NCI-H187 (cell line): ENCODE measurements around the gene MACROD2.

Experiments
- DNase-seq, 2 experiments: peaks; one replicate each; lab custom pipeline; 2025; lab: John Stamatoyannopoulos, UW

MACROD2 gene

DNA sequence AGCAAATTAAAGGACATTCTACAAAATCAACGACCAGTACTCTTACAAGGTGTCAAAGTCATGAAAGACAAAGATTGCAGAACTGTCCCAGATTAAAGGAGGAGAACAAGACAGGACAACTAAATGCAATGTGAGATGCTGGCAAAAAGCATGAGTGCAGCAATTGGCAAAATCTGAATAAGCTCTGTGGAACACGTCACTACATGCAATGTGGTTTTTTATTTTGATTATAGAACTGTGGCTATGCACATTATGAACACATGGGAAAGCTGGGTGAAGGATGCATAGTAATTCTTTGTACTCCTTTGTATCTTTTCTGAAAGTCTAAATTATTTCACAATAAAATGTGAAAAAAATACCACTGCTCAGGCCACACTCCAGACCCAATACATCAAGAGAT is 2068.6 kb downstream of the MACROD2 start:
- no peak for DNase-seq

DNA sequence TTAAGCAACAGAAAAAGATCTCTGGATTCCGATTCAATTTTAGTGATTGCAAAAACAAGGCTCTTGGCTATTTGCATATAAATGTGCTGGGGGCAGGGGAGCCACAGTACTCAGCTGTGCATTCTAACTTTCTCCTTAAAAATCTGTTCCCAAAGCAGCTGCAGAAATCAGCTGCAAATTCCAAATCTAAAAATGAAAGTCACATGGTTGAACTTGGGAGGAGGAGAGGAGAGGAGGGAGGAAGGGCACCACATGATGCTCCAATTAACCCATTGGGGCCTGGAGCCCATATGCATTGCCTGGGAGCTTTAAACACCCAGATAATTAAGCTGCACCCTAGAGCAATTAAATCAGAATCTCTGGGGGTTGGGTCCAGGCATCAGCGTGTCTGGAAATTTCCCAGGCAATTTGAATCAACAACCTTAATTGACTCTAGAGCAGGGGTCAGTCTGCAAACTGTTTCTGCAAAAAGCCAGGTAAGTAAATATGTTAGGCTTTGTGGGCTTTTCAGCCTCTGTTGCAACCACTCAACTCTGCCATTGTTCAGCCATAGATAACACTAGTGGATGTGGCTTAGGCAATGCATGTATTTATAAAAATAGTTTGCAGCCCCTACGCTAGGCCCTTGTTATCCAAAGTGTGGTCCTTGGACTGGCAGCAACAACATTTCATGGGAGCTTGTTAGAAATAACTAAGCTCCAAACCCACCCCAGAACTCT is 2069.8 kb downstream of the MACROD2 start:
- DNase-seq, result no peak

- DNase-seq, result no peak
These were observed 2071.3 kb downstream of the MACROD2 start for GRCh38 chr20:16066571-16066970.

DNA sequence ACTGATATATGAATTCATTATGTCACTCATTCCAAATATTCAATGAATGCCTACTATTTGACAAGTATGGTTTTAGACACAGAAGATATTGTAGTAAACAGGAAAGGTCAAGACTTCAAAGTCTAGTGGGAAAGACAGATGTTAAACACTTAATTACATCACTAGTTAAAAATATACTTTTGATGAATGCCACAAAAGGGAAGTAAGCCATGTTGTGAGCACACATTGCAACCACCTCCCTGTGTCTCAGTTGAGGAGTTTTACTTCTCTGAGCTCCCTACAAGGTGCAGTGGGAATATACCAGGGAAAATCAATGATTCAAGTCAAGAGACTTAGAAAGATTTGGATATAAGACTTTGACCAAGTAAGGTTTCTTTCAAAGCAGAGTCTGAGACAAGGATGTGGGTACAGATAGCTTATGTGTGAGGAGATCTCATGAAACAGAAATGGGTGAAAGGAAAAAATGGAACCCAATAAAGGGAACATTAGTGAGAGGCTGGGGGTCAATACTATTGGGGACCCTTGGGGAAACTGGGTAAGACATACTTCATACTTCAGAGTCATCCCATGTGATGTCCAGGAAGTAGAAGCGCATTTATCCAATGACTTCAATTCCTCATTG is 2074.2 kb downstream of the MACROD2 start:
- no peak for DNase-seq

DNA sequence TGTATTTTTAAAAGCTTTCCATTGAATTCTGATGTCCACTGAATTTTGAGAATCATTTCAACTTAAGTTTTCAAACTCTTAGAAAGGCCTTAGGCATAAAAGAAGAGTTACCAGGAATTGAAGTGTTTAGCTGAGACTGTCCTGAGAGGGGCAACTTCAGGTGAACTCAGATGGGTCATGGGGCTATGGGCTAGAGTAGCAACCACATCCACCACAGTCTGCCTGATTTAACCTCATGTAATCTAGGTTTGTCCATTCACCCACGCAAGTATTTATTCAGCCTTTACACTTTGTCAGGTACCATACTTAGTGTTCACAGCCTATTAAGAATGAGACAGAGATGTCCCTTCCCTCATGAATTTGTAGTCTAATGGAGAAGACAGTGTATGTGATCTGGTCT is 2076.9 kb downstream of the MACROD2 start:
- no peak for DNase-seq

DNA sequence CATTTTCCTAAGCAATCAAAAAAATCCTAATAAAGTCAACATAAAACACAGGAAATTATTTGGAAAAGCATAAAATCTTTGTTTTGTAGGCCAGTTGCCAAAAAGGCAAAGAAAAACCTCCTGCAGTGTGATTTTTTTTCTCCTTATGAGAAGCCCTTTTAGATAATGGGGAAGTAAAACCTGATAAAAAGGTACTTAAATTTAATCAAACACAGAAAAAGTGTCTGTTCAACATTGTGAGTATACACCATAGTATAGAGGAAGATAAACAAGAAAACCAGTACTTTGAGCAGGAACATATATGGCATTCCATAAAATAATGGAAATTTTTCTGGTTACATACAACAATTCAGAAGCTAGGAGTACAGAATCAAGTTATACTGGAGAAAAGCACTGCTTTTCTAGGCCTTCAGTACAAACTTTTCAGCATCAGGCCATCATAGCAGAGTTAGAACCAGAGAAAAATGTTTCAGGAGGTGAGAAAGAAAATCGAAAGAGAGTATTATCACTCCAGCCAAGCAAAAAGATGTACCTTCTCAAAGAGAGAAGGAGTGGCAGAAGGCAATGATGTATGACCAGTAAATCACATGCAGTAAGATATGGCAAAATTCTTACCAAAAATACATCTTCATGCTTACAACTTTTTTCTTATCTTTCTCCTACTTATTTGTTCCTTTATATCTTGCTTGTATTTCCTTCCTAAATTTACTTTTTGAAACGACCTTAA is 2083.0 kb downstream of the MACROD2 start:
- no peak for DNase-seq

GRCh38 chr20:16081421-16081820 is 2086.1 kb downstream of the MACROD2 start:
- no peak for DNase-seq

GRCh38 chr20:16082051-16082550 is 2086.8 kb downstream of the MACROD2 start:
- no peak for DNase-seq

DNA sequence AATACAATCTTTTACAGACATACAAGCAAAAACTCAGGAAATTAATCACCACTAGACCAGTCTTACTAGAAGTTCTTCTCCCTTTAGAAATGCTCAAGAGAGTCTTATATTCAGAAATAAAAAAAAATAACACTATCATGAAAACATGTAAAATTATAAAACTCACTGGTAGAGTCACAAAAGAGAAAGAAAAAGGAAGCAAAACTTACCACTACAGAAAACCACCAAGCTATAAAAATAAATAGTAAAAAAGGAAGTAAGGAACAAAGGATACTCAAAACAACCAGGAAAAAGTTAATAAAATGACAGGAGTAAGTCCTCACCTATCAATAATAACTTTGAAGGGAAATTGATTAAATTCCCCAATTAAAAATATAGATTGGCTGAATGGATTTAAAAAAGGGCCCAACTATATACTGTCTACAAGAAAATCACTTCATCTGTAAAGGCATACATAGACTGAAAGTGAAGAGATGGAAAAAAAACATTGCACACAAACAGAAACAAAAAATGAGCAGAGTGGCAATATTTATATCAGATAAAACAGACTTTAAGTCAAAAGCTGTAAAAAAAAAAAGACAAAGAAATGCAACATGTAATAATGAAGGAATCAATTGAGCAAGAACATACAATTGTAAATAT is 2088.4 kb downstream of the MACROD2 start:
- no peak for DNase-seq

GRCh38 chr20:16095226-16095625 is 2099.9 kb downstream of the MACROD2 start:
- no peak for DNase-seq

DNA sequence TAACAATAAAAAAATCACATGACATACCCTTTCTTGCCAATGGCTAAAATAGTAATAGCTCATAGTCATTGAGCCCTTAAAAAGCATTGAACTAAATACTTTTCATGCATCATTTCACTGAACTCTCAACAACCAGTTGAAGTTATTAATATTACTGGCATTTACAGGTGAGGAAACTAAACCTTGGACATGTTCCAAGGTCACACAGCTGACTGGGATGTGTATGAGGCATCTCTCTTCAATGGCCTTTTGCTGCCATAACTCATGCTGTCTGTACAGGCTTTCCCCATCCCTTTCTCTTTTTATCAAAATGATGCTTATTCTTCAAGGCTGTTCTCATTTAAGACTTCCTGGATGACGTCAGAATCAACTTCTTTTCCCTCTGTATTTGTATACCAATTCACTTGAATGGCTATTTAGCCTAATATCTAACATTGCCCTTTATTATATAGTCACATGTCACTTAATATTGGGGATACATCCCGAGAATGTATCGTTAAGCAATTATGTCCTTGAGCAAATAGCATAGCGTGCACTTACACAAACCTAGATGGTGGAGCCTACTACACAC is 2101.5 kb downstream of the MACROD2 start:
- no peak for DNase-seq

DNA sequence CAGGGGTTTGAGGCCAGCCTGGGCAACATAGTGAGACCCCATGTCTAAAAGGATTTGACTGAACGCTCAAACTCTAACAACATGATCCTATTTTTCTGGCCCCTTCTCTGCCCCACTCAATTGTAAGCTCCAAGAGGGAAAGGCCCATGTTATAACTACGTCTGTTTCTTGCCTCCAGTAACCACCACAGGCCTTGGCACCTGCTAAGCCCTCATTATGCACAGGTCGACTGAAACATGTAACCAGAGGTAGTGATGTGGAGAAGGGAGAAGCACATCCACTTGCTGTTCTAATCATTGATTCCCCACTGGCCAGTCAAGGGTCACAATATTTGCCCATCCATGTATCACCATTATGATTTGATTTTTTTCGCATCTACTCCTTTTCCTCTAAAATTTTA is 2102.5 kb downstream of the MACROD2 start:
- DNase-seq, result no peak

DNA sequence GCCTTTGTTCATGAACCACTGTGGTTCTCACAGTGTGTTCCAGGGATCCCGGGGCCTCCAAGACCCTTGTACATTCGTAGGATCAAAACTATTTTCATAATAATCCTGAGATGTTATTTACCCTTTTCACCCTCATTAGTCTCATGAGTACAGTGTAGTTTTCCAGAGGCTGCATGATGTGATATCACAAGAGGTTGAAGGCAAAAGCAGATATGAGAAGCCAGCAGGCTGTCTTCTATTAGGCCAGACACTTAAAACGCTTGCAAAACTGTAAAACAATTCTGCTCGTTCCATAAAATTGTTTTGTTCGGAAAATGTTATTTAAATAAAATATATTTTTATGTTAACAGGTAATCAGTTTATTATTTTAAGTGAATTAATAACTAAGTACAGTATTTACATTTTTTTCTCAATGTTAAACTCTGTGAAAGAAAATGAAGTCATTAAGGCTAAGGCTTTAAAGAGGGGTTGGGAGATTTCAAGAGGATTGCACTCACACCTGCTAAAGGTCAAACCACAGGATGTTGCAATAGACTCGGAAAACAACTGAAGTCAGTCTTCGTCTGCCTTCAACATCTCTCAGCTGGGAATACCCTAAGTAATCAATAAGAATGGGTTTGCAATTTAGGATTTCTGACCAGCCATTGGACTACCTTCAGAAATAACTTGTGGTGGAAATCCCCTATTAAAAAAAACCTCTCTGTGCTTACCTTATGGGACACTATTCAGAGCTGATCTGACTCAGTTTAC is 2103.7 kb downstream of the MACROD2 start:
- DNase-seq, result no peak

DNA sequence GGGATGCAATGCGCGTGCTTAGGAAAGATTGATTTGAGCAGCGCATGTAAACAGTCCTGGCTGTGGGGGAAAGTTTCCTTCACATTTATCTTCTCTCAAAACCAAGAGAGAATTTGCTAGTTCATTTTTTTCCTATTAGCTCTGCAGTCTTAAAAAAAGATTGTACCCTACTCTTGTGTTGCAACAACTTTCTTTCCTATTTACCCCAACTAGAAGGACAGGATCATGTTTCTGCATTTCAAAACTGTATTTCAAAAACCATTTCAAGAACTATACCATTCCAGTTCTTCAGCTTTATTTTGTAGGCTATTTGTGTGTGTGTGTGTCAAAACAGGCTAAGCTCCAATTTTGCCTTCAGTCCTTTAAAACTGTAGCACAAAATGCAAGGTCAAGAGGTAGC is 2104.8 kb downstream of the MACROD2 start:
- DNase-seq, result no peak

DNA sequence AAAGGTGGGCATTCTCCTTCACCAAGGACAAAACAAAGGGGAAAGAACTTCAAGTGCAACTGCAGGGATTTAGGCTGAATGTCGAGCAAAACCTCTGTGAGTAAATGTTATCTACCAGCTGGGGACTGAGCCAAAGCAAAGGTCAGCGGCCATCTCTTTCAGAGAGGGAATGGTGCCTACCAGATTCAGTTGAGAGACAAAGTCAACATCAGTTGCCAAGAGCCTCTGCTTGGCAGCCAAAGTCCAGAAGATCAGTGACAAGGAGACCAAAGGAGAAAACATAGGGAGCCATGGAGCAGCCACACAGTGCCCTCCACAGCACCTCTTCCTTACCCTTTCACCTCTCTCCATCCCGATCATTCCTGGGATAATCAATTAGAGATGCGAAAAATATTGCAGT is 2105.5 kb downstream of the MACROD2 start:
- DNase-seq, result no peak
